ENCODE results near the gene ZSCAN26.

Gene ZSCAN26

GRCh38 chr6:28323813-28324424 lies 57.0 kb downstream of the ZSCAN26 start:
- DNase-seq = no peak

- DNase-seq = no peak
Observed at GRCh38 chr6:28326371-28326948, 59.5 kb downstream of the ZSCAN26 start.
